NCI-H2107 treated with DMSO at 0.1 percent for 48 hours (cell line): ENCODE results near the gene GALNT11.
"Not testable (repeated sequence)": the region's sequence is repeated elsewhere in the genome, so short reads cannot be mapped to it uniquely, and the experiment has no call there.

Source experiments
- DNase-seq: peaks from one replicate; lab custom pipeline; 2025; ENCODE audit not compliant: unreplicated experiment; lab: John Stamatoyannopoulos, UW

The GALNT11 gene

DNA sequence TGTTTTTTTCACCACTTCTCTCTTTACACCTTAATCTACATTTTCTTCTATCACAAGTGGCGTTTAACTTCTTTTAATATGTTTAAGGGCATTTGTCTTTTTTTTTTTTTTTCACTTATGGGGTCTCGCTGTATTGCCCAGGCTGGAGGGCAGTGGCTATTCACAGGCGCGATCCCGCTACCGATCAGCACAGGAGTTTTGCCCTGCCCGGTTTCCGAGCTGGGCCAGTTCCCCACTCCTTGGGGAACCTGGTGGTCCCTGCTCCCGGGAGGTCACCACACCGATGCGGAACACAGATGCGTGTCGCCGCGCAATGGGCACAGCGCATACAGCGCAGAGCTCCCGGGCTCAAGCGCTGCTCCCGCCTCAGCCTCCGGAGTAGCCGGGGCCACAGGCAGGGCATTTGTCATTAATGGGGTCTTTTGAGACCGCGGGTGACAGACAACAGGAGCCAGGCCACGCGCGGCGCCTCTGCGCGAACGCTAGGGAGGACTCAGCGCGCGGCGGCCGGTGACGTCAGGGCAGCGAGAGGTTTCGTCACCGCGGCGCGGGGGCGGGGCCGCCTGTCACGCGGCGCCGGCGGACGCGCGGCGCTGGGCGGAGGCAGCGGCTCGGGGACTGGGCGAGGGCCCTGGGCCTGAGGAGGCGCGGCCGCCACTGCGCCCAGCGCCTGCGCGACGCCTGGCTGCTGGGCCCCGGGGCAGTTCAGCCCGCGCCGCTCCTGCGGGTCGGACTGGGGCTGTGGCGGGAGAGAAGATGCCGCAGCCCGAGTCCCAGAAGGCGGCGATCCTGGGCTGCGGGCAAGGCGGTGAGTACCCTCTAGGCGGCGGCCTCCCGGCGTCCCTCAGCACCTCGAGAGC is at the start of gene GALNT11:
Gene GALNT11, plus strand, starts transcription at position 598 of the 860 bp plus-strand sequence. CDS start 68,554 bp downstream, outside the sequence.
- peak; percentile 72 for DNase-seq

DNA sequence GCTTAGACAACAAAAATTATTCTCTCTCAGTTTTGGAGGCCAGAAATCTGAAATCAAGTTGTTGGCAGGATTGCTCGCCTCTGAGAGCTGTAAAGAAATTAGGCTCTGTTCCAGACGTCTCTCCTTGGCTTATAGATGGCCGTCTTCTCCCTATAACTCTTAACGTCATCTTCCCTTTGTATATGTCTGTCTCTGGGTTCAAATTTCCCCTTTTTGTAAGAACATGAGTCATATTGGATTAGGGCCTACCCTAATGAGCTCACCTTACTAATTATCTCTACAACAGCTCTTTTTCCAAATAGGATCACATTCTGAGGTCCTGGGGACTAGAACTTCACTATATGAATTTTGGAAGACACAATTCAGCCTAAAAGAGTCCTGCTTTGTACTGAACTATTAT is 46.9 kb upstream of the GALNT11 start:
- no peak for DNase-seq

DNA sequence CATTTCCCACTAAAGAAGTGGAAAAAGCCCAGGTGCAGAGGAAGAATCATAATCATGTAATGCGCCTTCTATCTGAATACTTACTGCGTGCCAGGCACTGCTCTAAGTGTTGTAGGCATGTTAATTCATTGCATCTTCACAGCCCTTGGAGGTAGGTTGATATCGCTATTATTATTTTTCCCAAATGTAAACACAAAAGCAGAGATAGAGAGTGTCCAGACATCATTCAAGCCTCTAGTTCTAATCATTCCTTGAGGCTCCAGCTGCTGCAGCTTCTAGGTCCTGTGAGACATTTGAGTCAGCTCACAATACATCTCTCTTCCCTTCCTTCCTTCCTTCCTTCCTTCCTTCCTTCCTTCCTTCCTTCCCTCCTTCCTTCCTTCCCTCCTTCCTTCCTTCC is 44.3 kb upstream of the GALNT11 start:
- no peak for DNase-seq

DNA sequence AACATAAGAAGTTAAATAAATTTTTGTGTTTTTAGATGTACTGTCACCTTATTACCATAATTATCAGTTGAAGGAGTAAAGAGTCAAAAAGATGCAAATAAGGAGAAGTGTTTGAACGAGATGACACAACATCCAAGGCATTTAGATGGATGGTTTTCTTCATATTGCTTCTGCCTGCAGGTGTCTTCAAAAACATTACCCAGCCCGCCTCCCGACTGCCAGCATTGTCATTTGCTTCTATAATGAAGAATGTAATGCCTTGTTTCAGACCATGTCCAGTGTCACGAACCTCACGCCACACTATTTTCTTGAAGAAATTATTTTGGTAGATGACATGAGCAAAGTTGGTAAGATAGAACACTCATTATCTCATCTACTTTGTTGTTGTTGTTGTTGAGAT is 42.7 kb upstream of the GALNT11 start:
- DNase-seq = no peak

DNA sequence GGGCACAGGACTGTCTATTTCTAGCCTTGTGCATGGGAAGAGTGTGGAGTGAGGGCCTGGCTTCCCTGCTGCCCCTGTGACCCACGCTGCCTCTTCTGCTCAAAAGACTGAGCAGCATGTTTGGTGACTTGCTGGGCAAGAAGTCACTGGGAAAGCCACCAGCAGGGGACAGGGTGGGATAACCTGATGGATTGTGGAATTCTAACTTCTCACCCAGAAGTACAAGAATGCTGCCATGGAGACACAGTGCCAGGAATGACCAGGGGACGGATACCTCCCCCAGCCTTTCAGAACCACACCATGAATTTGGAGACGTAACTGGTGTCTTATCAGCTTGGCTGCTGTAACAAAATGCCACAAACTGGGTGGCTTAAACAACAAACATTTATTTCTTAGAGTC is 40.9 kb upstream of the GALNT11 start:
- DNase-seq = no peak

DNA sequence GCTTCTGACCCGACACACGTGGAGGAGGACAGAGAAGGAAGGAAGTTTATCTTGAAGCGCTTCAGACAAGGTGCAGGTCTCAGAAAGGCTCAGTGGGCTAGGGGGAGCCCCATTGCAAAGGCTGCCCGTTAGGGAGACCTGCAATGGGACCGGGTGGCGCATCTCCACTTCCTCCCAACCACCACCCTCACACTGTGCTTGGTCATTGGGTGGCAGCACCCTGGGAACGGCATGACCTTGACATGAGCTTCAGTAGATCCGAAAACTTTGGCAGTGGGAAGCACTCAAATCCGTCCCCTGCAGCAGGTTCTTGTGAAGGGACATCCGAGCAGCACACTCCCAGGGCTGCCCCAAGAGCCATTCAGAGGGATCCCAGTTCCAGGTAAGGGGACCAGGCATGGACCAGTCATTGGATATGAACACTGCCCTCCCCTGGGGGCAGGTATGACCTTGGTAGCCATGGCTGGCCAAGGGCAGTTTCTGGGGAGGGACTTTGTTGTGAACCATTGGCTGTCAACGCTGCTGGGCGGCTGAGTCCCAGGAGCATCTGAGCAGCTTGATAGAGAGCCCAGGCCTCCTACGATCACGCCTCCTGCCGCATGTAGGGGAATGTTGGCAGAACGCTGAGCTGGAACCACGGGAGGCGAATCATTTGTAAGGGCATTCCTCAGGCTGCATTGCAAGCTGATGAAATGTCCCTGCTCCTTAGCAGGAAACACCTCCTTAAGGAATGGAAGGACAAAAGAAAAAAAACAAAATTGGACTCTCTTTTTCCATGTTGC is 37.5 kb upstream of the GALNT11 start:
- no peak for DNase-seq

DNA sequence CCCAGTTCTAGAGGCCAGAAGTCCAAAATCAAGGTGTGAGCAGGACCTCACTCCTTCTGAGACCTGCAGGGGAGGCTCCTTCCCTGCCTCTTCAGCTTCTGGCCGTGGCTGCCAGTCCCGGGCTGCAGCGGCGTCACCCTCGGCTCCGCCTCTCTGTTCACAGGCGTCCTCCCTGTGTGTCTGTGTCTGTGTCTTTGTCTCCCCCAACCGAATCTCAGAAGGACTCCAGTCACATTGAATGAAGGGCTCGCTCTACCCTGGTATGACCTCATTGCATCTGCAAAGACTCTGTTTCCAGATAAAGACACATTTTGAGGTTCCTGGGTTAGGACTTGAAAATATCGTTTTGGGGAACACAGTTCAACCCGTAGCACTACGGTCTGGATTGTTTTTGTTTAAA is 33.1 kb upstream of the GALNT11 start:
- DNase-seq = peak; percentile 87

DNA sequence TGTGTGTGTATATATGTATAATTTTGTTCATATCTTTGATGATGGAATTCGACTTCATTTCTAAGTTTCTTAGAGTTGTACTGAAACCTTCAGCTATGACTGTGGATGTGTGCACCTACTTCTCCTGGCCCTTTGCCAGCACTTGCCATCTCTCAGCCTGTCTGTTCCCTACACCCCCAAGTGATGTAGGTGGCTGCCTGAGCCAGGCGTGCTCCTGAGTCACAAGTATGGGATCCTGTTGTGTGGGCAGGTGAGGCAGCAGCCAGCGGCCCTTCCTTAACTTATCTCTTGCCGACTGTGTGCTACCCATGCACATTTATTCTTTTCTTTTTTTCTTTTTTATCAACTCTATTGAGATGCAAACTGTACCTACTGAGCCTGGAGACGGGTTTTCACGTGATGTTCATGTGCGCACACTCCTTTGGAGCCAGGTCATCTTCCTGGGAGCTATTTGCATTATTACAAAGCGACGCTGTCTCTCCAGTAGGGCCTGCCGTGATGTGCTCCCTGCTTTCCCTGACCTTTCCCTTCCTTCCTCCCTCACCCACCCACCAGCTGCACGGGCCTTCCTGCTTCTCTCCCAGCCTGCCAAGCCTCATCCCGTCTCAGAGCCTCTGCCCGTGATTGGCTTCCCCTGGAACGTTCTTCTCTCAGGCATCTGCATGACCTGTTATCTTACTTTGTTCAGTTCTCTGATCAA is 31.3 kb upstream of the GALNT11 start:
- DNase-seq = no peak

DNA sequence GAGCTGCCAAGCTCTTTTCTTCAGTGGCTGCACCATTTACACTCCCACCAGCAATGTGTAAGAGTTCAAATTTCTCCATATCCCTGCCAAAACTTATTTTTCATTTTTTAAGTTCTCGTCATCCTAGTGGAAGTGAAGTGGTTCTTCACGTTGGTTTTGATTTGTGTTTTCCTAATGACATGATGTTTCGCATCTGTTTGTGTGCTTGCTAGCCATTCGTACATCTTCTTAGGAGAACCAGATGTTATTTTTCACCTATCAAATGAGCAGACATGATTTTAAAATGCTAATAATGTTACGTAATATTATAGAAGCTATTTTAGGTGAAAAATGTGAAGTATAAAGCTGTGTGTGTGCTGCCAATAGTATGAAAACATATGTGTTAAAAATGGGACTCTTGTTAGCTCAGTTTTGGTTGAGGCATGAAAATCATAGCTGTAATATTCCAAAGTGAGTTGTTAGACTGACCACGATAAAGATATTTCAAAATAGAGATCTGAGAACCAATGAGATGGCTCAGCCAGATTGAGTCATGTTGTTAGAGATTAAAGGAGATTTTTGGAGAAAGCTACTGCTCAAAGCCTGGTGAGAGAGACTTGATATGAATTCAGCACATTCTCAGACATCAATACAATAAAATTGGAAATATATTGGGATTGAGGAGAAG is 25.9 kb upstream of the GALNT11 start:
- no peak for DNase-seq

DNA sequence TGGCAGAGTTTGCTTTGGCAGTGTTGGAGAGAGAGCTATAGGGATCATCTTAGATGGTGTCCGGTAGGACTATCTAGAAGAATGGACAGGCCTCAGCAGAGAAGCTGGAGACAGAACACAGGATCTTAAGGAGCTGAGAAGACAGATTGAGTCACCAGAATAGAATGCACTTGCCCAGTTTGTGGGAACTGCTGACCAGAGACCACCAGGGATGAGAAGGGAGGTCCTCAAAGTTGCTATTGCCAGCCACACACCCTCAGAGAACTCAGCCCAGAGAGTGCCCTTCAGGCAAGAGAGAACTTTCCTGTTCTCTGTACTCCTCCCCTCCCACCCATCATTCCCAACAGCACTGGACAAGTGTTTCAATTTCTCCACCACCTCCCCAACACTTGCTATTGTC is 25.3 kb upstream of the GALNT11 start:
- no peak for DNase-seq

DNA sequence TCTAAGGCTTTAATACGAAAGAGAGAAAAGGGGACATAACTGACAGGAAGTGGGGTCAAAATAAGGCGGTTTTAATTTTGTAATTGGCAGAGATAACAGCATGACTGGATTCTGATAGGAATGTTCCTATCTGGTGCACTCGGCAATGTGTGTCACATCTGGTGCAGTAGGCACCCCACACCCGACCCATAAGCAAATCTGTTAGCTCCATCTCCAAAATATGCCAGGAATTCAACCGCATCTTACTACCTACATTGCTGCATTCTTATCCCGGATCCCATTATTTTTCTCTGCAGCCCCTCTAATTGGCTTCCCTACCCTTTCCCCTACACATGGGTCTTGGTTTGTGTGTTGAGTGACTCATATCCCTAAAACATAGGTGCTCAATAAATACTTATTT is 19.1 kb upstream of the GALNT11 start:
- no peak for DNase-seq

DNA sequence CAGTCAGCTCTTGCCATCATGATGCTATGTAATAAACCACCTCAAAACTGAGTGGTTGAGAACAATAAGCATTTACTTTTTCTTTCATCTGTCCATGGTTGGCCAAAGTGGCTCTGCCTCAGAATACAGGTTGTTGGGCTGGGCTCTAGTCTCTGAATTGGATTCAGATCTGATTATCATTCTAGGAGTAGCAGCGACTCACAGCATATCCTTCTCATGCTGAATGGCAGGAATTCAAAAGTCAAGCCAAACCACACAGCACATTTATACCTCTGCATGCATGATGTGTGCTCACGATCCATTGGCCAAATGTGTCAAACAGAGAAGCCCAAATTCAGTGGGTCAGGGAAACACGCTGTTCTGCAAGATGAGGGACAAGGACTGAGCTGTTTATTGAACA is 13.6 kb upstream of the GALNT11 start:
- DNase-seq = no peak

DNA sequence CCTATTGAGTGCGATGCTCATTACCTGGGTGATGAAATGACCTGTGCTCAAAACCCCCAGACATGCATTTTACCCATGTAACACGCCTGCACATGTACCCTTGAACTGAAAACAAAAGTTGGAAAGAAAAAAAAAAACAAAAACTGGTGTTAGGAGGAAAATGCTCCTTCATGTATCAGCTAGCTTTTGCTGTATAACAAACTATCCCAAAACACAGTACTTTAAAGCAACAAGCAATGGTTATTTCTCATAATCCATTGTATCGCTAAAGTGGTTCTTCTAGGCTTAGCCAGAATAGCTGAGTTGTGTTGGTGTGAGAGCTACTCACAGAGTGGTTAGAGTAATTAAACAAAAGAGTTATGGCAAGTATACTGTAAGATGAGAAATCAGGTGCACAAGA is 12.2 kb upstream of the GALNT11 start:
- DNase-seq = no peak

DNA sequence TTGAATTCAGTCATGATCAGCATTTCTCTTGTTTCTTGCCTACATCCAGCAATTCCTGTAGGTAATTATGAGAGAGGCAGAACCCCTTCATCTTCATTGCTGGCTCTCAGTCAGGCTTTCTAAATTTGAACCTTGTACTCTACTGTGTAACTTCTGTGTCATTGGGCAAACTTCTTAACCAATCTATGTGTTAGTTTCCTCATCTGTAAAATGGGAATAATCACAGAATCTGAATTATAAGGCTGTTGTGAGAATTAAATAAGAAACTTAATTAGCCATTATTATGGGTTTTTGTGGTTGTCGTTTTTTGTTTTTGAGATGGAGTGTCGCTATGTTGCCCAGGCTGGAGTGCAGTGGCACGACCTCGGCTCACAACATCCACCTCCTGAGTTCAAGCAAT is 11.5 kb upstream of the GALNT11 start:
- no peak for DNase-seq

DNA sequence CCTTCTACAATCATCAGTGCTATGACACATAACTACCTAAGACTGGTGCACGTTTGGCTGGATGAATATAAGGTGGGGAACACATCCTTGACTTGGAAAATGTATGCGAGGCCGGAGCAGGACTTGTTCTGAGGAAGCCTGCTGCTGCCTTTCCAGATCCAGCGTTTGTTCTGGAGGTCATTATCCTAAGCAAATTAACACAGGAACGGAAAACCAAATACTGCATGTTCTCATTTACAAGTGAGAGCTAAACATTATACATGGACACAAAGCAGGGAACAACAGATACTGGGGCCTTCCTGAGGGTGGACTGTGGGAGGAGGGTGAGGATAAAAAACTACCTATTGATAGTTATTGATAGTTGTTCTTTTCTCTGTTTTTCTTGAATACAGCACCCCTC is 10.8 kb upstream of the GALNT11 start:
- no peak for DNase-seq

DNA sequence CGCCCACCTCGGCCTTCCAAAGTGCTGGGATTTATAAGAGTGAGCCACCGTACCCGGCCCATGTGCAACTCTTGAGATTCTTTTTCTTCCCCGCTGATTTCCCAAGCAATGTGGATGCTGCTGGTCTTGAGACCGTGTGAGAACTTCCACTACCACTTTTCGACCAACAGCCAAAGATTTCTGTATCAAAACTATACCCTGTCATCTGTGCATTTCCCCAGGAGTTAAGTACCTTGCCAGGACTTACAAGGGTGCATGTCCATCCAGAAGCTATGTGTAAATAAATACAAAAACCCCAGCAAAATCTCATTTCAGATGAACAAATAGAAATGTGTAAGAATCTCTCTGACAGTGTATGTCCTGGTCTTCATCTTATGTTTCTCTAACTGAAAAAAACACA is 9.9 kb upstream of the GALNT11 start:
- DNase-seq = no peak

DNA sequence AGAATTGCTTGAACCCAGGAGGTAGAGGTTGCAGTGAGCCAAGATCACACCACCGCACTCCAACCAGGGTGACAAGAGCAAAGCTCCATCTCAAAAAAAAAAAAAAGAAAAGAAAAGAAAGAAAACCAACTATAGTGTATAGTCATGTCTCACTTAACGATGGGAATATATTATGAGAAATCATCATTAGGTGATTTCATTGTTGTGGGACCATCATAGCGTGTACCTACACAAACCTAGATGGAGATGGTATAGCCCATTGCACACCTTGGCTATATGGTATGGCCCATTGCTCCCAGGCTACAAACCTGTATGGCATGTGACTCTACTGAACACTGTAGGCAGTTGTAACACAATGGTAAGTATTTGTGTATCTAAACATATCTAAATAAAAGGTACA is 8.5 kb upstream of the GALNT11 start:
- no peak for DNase-seq

DNA sequence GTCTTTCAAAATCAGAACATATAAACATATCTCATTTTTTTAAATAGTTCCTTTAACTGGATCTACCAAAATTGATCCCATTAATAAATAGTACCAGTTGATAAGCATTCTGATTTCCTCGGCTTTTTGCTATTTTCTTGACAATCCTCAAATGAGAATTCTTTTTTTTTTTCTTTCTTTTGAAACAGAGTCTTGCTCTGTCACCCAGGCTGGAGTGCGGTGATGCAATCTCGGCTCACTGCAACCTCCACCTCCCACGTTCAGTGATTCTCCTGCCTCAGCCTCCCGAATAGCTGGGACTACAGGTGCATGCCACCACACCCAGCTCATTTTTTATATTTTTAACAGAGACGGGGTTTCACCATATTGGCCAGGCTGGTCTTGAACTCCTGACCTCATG is 7.8 kb upstream of the GALNT11 start:
- DNase-seq = not testable (repeated sequence)

DNA sequence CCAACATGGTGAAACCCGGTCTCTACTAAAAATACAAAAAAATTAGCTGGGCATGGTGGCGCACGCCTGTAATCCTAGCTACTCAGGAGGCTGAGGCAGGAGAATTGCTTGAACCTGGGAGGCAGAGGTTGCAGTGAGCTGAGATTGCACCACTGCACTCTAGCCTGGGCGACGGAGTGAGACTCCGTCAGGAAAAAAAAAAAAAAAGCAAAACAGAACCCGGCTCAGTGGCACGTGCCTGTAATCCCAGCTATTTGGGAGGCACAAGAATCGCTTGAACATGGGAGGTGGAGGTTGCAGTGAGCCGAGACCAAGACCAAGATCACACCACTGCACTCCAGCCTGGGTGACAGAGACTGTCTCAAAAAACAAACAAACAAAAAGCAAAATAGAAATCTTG is 3.7 kb upstream of the GALNT11 start:
- DNase-seq = not testable (repeated sequence)

DNA sequence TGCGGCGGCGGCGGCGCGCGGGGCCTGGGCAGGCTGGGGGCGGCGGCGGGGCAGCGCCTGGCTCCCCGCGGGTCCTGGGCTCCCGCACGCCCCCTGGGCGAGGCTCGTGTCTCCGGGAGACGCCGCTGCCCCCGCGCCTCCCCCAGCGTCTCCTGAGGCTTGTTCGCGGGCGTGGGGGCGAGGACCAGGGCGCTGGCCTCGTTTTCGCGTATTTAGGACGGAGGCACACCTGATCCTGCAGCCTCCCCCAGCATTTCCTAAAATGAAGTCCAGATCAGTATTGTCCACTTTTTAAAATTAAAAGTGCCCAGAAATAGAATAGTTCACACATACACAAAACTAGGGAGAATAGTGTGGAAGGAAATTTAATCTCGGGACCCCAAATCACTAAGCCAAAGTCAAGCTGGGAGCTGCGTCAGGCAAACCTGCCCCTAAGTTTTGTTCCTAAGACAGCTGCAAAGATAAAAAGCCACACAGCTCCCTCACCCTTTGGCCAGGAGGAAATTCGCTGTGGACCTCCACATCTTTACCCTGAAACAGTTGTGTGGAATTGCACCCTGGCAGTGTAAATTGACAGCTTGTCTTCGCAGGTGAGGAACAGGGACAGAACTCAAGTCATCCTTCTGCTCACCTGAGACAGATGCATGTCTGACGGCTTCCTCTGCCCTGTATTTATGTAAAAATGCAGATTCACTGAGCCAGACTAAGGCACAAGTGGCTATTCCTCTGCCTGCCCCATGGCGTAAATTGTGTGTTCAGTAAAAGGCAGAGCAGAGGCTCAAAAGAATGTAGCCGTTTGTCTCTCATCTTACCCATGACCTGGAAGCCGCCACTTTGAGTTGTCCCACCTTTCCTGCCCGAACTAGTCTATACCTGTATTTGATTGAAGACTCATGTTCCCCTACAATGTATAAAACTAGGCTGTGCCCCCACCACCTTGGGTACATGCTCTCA is 740 bp downstream of the GALNT11 start:
- no peak for DNase-seq
